Measurements from ENCODE around the gene STXBP1. TPM values are rescaled to one million over a fixed set of nuclear protein-coding genes. Genes with fewer than 3 reads are reported as not detected.

STXBP1 gene
- total and polyA plus RNA-seq, 2 of the 8 experiments (the other 6 are each of a cell fraction or from before 2014, with no cell fraction given) = 11.5 to 60.9 TPM

DNA sequence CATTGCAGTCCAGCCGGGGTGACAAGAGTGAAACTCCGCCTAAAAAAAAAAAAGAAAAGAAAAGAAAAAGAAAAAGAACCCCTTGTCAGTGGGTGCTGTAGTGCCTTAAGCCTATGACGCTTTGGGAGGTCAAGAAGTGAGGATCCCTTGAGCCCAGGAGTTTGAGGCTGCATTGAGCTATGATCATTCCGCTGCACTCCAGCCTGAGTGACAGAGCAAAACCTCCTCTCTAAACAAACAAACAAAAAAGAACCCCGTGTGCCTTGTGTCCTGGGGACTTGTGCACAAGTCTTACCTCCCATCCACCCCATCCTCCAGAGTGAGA is 33.5 kb upstream of the STXBP1 start:
- Histone ChIP-seq H3K4me2 (ENCODE audit: insufficient read depth in 1 of 2, low read depth in 2 of 2, low read length in 2 of 2) (peak overlapping the region in 1 of 2 experiments; percentile 6; a peak in 1 of 4 replicates), H3K9me3 (ENCODE audit: insufficient read depth in 2 of 2, low read depth in 1 of 2, low read length in 1 of 2) (no peaks in the 10 kb centered on the region), H3K18ac (ENCODE audit: extremely low read depth, low read length) (no peak overlapping the region), H4K91ac (replicated peaks; ENCODE audit: insufficient read length, low read length) (peak overlapping the region; percentile 47), H3K4me1 (replicated peaks in 1 of 4; ENCODE audit: control insufficient read depth in 3 of 4, insufficient read depth in 4 of 4, low read length in 3 of 4) (peaks cover 0 to 11% (median 8%) of the 10 kb centered on the region in 4 experiments; a peak in 6 of 7 replicates), H3K27ac (ENCODE audit: low read depth, low read length) (no peak overlapping the region), H2BK15ac (ENCODE audit: low read length) (no peak overlapping the region), H3K9ac (replicated peaks in 1 of 4; ENCODE audit: extremely low read depth in 1 of 4, low read depth in 3 of 4, low read length in 3 of 4) (no peak overlapping the region), H3K4me3 (ENCODE audit: extremely low read depth in 1 of 4, insufficient read depth in 2 of 4, low read depth in 3 of 4, low read length in 4 of 4) (no peak overlapping the region), H2BK5ac (ENCODE audit: low read depth, low read length) (0 out of 2 replicates have a peak overlapping the region, but pooled peaks have one; percentile 18), H2AK5ac (ENCODE audit: low read depth, low read length) (no peak overlapping the region), H3K23me2 (ENCODE audit: low read depth, low read length) (no peaks in the 10 kb centered on the region; the same call in 1 of the 2 replicates), H4K5ac (ENCODE audit: insufficient read length, low read depth, low read length) (no peak overlapping the region), H3K23ac (ENCODE audit: insufficient read length) (no peak overlapping the region), H3K79me2 (ENCODE audit: control insufficient read depth in 1 of 2, insufficient read depth in 2 of 2, low read length in 2 of 2) (no peaks in the 10 kb centered on the region), H4K20me1 (replicated peaks in 1 of 2; ENCODE audit: control insufficient read depth in 1 of 2, insufficient read depth in 2 of 2, low read length in 2 of 2) (no peaks in the 10 kb centered on the region), H3K56ac (replicated peaks; ENCODE audit: insufficient read length, low read depth, low read length) (no peak overlapping the region), H2AFZ (ENCODE audit: low read length) (peak overlapping the region; percentile 36), H3K27me3 (replicated peaks in 1 of 4; ENCODE audit: control insufficient read depth in 3 of 4, extremely low read depth in 1 of 4, insufficient read depth in 3 of 4, low read length in 3 of 4) (no peaks in the 10 kb centered on the region), H2BK20ac (ENCODE audit: low read length) (no peak overlapping the region), H2BK12ac (ENCODE audit: low read depth, low read length) (no peak overlapping the region; the same call in 1 of the 2 replicates), H3K79me1 (ENCODE audit: low read depth, low read length) (no peaks in the 10 kb centered on the region), H2BK120ac (replicated peaks; ENCODE audit: low read depth, low read length) (no peak overlapping the region), H4K8ac (ENCODE audit: extremely low read depth, insufficient read depth, low read length) (no peak overlapping the region; the same call in 1 of the 2 replicates), H3K14ac (ENCODE audit: insufficient read length) (no peak overlapping the region), H3K36me3 (ENCODE audit: control insufficient read depth in 2 of 4, insufficient read depth in 4 of 4, low read length in 3 of 4) (no peaks in the 10 kb centered on the region), H3K4ac (replicated peaks; ENCODE audit: insufficient read length, low read depth, low read length) (no peak overlapping the region)
- no peak for FAIRE-seq
- no peak for DNase-seq (ENCODE audit: low read depth in 1 of 2, low spot score in 2 of 2)
- 53% methylated on average over 3 of the region's 5 CpGs; no CpG with 5 or more reads in 1 of the 2 experiments for WGBS, 2 experiments (ENCODE audit: extremely low coverage in 1 of 2, insufficient coverage in 1 of 2, insufficient read length in 1 of 2, insufficient replicate concordance in 2 of 2, low coverage in 1 of 2, low lambda C conversion rate in 2 of 2, missing lambda C conversion rate in 1 of 2)
- ChIA-PET POLR2A (ENCODE audit: partially characterized antibody) (interaction anchor here (1.2 to 2.3 kb wide), 3 partner anchors 11 to 121 kb away, joined by 3 to 5 read pairs (median 4); no protein-coding TSS in a partner anchor), CTCF (ENCODE audit: partially characterized antibody) (interaction anchor here (0.5 to 8.3 kb wide), 16 partner anchors 8 to 197 kb away, joined by 3 to 61 read pairs (median 6); no protein-coding TSS in a partner anchor)
- no peak for TF ChIP-seq BCL11A (IDR thresholded peaks at IDR 0.05; ENCODE audit: low read depth in 2 of 2, low read length in 2 of 2)
- no peak for TF ChIP-seq TAF1 (IDR thresholded peaks at IDR 0.05; ENCODE audit: low read depth, low read length)
- no peak for TF ChIP-seq RFX5 (IDR thresholded peaks at IDR 0.05; ENCODE audit: borderline replicate concordance, low read depth, low read length)
- no peak for TF ChIP-seq GABPA (IDR thresholded peaks at IDR 0.05; ENCODE audit: borderline replicate concordance, insufficient read depth, low read length)
- TF ChIP-seq SP4 (IDR thresholded peaks at IDR 0.05; ENCODE audit: low read length) = no peak
- TF ChIP-seq CBX8 (IDR thresholded peaks at IDR 0.05; ENCODE audit: borderline replicate concordance, low read depth, low read length) = no peak
- TF ChIP-seq HDAC2 (IDR thresholded peaks at IDR 0.05; ENCODE audit: borderline replicate concordance in 1 of 2, low read depth in 2 of 2, low read length in 2 of 2) = no peak
- TF ChIP-seq, protein P1, sequence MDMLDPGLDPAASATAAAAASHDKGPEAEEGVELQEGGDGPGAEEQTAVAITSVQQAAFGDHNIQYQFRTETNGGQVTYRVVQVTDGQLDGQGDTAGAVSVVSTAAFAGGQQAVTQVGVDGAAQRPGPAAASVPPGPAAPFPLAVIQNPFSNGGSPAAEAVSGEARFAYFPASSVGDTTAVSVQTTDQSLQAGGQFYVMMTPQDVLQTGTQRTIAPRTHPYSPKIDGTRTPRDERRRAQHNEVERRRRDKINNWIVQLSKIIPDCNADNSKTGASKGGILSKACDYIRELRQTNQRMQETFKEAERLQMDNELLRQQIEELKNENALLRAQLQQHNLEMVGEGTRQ (IDR thresholded peaks at IDR 0.05; ENCODE audit: low read length) = no peak
- TF ChIP-seq, protein P2, sequence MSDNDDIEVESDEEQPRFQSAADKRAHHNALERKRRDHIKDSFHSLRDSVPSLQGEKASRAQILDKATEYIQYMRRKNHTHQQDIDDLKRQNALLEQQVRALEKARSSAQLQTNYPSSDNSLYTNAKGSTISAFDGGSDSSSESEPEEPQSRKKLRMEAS (IDR thresholded peaks at IDR 0.05) = no peak
- TF ChIP-seq, protein P3, sequence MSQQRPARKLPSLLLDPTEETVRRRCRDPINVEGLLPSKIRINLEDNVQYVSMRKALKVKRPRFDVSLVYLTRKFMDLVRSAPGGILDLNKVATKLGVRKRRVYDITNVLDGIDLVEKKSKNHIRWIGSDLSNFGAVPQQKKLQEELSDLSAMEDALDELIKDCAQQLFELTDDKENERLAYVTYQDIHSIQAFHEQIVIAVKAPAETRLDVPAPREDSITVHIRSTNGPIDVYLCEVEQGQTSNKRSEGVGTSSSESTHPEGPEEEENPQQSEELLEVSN (IDR thresholded peaks at IDR 0.05) = no peak
